ENCODE data around the gene SERP2.

SERP2 gene

GRCh38 chr13:44435919-44436510 lies 62.4 kb downstream of the SERP2 start:
- H3K4me3 ChIP-seq (ENCODE audit: low read depth, low read length), result peak overlapping the region; percentile 62
- no peak for DNase-seq (ENCODE audit: low read depth)
- no peak for TF ChIP-seq CTCF (IDR thresholded peaks at IDR 0.05; ENCODE audit: insufficient read depth, low read depth, low read length, missing control alignments)

- DNase-seq (ENCODE audit: low read depth), result peak; percentile 69
- TF ChIP-seq CTCF (IDR thresholded peaks at IDR 0.05; ENCODE audit: insufficient read depth, low read depth, low read length, missing control alignments), result no peak
- H3K4me3 ChIP-seq (ENCODE audit: low read depth, low read length), result peak overlapping the region; percentile 62
Measured at GRCh38 chr13:44436589-44437337, 63.1 kb downstream of the SERP2 start.

DNA sequence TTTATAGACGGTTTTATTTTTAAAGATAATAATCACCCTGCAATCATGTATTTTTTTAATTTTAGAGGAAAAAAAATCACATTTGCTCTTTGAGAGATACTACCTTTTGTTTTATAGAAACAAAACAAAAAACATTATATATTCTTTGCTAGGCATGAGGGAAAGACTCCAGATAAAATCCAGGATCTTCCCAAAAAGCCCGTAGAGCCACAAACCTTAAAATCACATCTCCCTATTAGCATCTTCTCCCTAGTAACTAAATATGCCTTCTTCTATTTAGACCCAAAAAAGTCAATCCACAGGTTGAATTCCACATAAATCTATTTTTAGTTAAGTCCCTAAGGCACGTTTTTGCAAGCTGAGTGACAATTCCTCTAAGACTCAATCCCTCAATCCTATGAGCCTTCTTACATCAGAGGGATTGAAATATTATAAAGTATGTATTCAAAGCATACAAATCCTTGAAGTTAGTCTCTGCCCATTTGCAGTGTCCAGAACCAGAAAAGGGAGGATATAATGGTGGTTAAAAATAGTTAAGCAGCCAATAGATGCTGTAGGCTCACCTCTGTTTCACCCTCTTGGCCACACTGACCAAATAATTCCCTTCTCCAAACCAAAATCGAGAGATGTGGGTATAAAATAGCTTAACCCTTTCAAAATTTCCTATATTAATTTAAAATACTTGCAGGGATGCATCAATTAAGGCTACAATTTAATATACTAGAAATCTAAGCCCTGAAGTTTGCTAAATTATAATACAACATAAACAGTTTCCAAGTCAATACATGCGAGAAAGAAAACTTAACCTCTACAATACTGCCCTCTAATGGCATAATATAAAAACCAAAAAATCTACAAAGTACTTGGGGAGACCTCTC lies 64.0 kb downstream of the SERP2 start:
- TF ChIP-seq CTCF (IDR thresholded peaks at IDR 0.05; ENCODE audit: insufficient read depth, low read depth, low read length, missing control alignments), result no peak
- H3K4me3 ChIP-seq (ENCODE audit: low read depth, low read length), result peak overlapping the region; percentile 62
- DNase-seq (ENCODE audit: low read depth), result peak; percentile 44

DNA sequence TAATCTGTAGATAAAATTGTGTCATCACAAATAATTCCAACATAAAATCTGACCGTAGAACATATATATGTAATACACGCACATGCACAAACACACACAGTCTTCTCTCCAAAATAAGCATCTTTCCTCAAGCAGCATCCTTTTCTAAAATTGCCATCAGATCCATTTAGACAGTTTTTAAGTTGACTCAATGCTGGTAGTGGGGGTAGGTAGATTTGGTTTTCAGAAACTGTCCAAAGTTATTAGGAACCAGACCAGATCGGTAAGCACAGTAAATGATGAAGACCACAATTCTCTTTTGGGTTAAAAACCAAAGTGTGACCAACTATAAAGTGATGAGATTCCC lies 64.6 kb downstream of the SERP2 start:
- no peak for TF ChIP-seq CTCF (IDR thresholded peaks at IDR 0.05; ENCODE audit: insufficient read depth, low read depth, low read length, missing control alignments)
- no peak overlapping the region for H3K4me3 ChIP-seq (ENCODE audit: low read depth, low read length)
- no peak for DNase-seq (ENCODE audit: low read depth)

DNA sequence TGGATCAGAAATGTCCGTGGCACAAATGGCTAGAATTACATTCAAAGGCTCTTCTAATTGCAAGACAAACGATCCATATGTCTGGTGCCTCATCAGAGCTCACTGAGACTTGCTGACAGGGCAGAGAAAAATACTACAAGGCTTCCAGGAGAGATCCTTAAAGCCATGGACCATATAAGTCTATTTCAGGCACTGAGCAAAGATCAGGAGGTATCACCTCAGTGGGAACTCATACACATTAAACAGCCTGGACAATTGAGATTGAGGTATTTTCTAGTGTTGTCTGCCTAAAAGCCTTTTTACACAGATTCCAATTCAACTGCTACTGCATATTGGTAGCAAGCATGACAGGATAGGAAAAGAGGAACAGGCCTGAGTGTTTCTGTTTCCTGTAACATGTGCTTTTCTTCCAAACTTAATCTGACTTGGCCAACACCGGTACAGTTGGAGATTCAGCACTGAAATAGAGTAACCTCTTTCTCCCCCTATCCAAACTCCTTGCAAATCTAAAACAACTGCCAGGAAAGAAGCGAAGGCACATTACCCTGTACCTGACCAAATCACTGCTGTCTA lies 65.9 kb downstream of the SERP2 start:
- no peak for TF ChIP-seq CTCF (IDR thresholded peaks at IDR 0.05; ENCODE audit: insufficient read depth, low read depth, low read length, missing control alignments)
- no peak for DNase-seq (ENCODE audit: low read depth)
- H3K4me3 ChIP-seq (ENCODE audit: low read depth, low read length), result no peak overlapping the region

- no peak for TF ChIP-seq CTCF (IDR thresholded peaks at IDR 0.05; ENCODE audit: insufficient read depth, low read depth, low read length, missing control alignments)
- DNase-seq (ENCODE audit: low read depth), result no peak
- H3K4me3 ChIP-seq (ENCODE audit: low read depth, low read length), result no peak overlapping the region
Measured at GRCh38 chr13:44440046-44440608, 66.5 kb downstream of the SERP2 start.
